Activated T-cell treated with anti-CD3 and anti-CD28 coated beads, Interleukin-2, amount 50 U/mL, for 4 hours (primary cell): ENCODE results near the gene TCF12. TPM values are rescaled to one million over a fixed set of nuclear protein-coding genes. Genes with fewer than 3 reads are reported as not detected.

Experiments
- ATAC-seq, 2 donors: fragments of 200-7000 bp; cut with Tn5 transposase; one replicate each; pipeline ENCODE4 v1.10.0; 2021
- DNase-seq: peaks from one replicate; pipeline ENCODE4 v3.0.0-alpha.2; 2020
- H3K27me3 Mint-ChIP-seq: one replicate; pipeline ENCODE4 v1.8.0; 2021; ENCODE audit warnings: low read depth, mixed read lengths
- H3K36me3 Mint-ChIP-seq: one replicate; pipeline ENCODE4 v1.8.0; 2022; ENCODE audit warnings: mixed read lengths; ENCODE audit not compliant: insufficient read depth
- H3K4me1 Mint-ChIP-seq: one replicate; pipeline ENCODE4 v1.8.0; 2021; ENCODE audit warnings: low read depth, mixed read lengths
- H3K4me3 Mint-ChIP-seq: one replicate; pipeline ENCODE4 v1.8.0; 2021; ENCODE audit warnings: mild to moderate bottlenecking, moderate library complexity, mixed read lengths
- H3K9me3 Mint-ChIP-seq: one replicate; pipeline ENCODE4 v1.8.0; 2021; ENCODE audit warnings: mixed read lengths
- total RNA-seq, 3 donors: library from RNA; stranded (reverse); gene quantifications; one replicate each; pipeline ENCODE4 v1.2.1, GENCODE V29; 2021

Gene TCF12
- total RNA-seq, 3 donors from 2014 or later, result 49.3 to 71.3 (median 63.5) TPM

DNA sequence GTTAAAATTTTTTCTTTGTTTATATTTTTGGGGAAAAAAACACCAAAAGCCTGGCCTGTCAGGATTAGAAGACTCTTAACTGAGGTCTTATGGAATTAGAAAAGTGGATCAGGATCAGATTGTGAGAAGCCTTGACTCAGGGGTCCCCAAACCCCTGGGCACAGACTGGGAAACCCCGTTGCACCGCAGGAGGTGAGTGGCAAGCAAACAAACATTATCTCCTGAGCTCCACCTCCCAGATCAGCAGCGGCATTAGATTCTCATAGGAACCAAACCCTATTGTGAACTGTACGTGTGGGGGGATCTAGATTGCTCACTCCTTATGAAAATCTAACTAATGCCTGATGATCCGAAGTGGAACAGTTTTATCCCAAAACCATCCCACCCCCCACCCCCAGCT is 117.2 kb downstream of the TCF12 start:
- ATAC-seq, result no peak
- no peak for DNase-seq
- H3K9me3 Mint-ChIP-seq, result no peaks in the 10 kb centered on the region
- peaks cover 52% of the 10 kb centered on the region for H3K4me1 Mint-ChIP-seq
- no peaks in the 10 kb centered on the region for H3K27me3 Mint-ChIP-seq
- H3K4me3 Mint-ChIP-seq, result no peak overlapping the region
- H3K36me3 Mint-ChIP-seq, result peaks cover 1% of the 10 kb centered on the region

GRCh38 chr15:57036352-57036751 is 117.9 kb downstream of the TCF12 start:
- no peak overlapping the region for H3K4me3 Mint-ChIP-seq
- no peaks in the 10 kb centered on the region for H3K27me3 Mint-ChIP-seq
- no peaks in the 10 kb centered on the region for H3K9me3 Mint-ChIP-seq
- peaks cover 54% of the 10 kb centered on the region for H3K4me1 Mint-ChIP-seq
- no peak for ATAC-seq
- peaks cover 1% of the 10 kb centered on the region for H3K36me3 Mint-ChIP-seq
- no peak for DNase-seq

- Mint-ChIP-seq H3K36me3 (peaks cover 1% of the 10 kb centered on the region), H3K4me3 (no peak overlapping the region), H3K27me3 (no peaks in the 10 kb centered on the region), H3K4me1 (peaks cover 51% of the 10 kb centered on the region), H3K9me3 (no peaks in the 10 kb centered on the region)
- DNase-seq (no peak), ATAC-seq (peak in 1 of 2 donors; percentile 38)
Observed at GRCh38 chr15:57037548-57037947, 119.1 kb downstream of the TCF12 start.

DNA sequence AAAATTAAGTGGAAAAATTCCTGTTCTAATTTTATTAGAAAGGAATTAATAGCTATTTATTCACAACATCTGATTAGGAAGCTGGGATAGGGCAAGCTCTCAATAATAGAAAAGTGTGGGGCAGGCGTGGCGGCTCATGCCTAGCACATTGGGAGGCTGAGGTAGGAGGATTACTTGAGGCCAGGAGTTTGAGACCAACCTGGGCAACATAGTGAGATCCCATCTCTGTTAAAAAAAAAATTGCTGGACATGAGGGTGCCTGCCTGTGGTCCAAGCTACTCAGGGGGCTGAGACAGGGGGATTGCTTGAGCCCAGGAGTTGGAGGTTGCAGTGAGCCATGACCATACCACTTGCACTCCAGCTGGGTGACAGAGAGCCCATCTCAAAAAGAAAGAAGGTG is 119.6 kb downstream of the TCF12 start:
- no peak for DNase-seq
- Mint-ChIP-seq H3K27me3 (no peaks in the 10 kb centered on the region), H3K36me3 (peaks cover 3% of the 10 kb centered on the region), H3K9me3 (no peaks in the 10 kb centered on the region), H3K4me3 (no peak overlapping the region), H3K4me1 (peaks cover 50% of the 10 kb centered on the region)
- ATAC-seq, result no peak

GRCh38 chr15:57038496-57038895 is 120.1 kb downstream of the TCF12 start:
- no peak overlapping the region for H3K4me3 Mint-ChIP-seq
- H3K36me3 Mint-ChIP-seq, result peaks cover 3% of the 10 kb centered on the region
- DNase-seq, result no peak
- peaks cover 48% of the 10 kb centered on the region for H3K4me1 Mint-ChIP-seq
- no peak for ATAC-seq
- no peaks in the 10 kb centered on the region for H3K27me3 Mint-ChIP-seq
- no peaks in the 10 kb centered on the region for H3K9me3 Mint-ChIP-seq

DNA sequence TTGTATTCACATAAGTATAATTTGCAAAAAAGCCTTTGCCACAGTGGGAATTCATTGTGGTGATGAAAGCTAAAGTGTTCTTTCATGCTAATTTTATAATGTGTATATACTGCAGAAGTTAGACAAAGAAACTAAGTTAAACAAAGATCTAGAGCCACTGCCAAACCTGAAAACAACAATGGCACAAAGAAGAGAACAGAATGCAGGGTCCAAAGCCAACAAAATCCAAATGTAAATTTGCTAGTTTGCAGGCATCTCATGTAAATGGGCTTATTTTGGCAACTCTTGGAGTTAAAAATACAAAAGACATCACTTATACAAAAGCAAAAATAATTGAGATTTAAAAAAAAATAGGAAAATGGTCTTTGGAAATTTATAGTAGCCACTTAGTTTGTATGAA is 123.0 kb downstream of the TCF12 start:
- no peak for ATAC-seq
- Mint-ChIP-seq H3K4me1 (peaks cover 52% of the 10 kb centered on the region), H3K9me3 (no peaks in the 10 kb centered on the region), H3K36me3 (peaks cover 5% of the 10 kb centered on the region), H3K4me3 (no peak overlapping the region), H3K27me3 (no peaks in the 10 kb centered on the region)
- DNase-seq, result no peak

- Mint-ChIP-seq H3K4me3 (no peak overlapping the region), H3K9me3 (no peaks in the 10 kb centered on the region), H3K36me3 (peaks cover 12% of the 10 kb centered on the region), H3K4me1 (peaks cover 31% of the 10 kb centered on the region), H3K27me3 (no peaks in the 10 kb centered on the region)
- DNase-seq (no peak), ATAC-seq (no peak)
Observed at GRCh38 chr15:57044072-57044702, 125.7 kb downstream of the TCF12 start.

DNA sequence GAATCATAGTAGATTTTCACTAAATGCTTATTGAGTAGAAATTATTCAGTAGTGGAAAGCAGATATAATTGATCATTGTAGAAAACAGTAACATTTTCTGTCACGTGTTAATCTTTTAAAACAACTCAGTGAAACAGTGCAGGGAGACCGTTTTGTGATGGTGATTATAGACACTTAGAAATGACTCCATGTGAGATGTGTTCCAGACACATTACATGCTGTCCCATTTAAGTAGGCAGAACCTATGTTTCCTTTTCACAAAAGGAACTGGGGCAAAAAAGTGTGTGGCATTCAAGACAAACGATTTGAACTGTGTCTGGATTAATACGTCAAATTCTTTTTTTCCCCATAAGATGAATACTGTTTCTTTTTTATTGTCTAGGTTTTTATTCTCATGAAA is 126.5 kb downstream of the TCF12 start:
- Mint-ChIP-seq H3K4me3 (no peak overlapping the region), H3K9me3 (no peaks in the 10 kb centered on the region), H3K27me3 (no peaks in the 10 kb centered on the region), H3K36me3 (peaks cover 15% of the 10 kb centered on the region), H3K4me1 (peaks cover 30% of the 10 kb centered on the region)
- DNase-seq (no peak), ATAC-seq (no peak)

- Mint-ChIP-seq H3K27me3 (no peaks in the 10 kb centered on the region), H3K9me3 (no peaks in the 10 kb centered on the region), H3K36me3 (peaks cover 15% of the 10 kb centered on the region), H3K4me3 (no peak overlapping the region), H3K4me1 (peaks cover 32% of the 10 kb centered on the region)
- no peak for DNase-seq
- no peak for ATAC-seq
Observed at GRCh38 chr15:57045741-57046382, 127.4 kb downstream of the TCF12 start.

DNA sequence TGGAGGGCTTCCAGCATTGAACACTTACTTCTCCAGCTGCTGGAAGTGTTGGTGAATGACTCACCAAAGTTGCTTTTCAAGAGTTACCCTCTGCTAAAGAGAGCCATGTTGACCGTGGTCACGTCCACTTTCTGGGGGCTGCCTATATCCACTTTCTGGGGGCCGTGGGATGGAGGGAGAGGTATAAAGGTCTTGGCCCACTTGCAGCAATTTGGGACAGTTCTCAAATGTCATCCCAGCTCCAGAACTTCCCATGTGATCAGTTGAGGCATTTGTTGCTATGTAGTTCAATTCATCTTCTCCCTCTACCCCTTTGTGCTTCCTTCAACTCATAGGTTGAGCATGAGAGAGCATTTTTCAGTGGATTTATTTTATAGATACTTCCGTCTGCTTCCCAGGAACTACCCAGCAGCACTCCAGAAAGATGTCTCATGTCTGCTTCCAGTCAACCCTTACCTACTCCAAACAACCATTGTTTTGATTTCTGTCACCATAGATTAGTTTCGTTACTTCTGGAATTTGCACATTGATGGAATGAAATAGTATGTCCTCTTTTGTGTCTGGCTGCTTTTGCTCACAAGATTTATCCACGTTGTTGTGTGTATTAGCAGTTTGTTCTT is 130.6 kb downstream of the TCF12 start:
- Mint-ChIP-seq H3K4me1 (peaks cover 47% of the 10 kb centered on the region), H3K9me3 (no peaks in the 10 kb centered on the region), H3K36me3 (peaks cover 12% of the 10 kb centered on the region), H3K27me3 (no peaks in the 10 kb centered on the region), H3K4me3 (no peak overlapping the region)
- ATAC-seq (no peak), DNase-seq (no peak)

- H3K27me3 Mint-ChIP-seq, result no peaks in the 10 kb centered on the region
- peaks cover 6% of the 10 kb centered on the region for H3K36me3 Mint-ChIP-seq
- DNase-seq (no peak), ATAC-seq (no peak)
- no peaks in the 10 kb centered on the region for H3K9me3 Mint-ChIP-seq
- H3K4me3 Mint-ChIP-seq, result no peak overlapping the region
- peaks cover 51% of the 10 kb centered on the region for H3K4me1 Mint-ChIP-seq
Observed at GRCh38 chr15:57053470-57053869, 135.0 kb downstream of the TCF12 start.

DNA sequence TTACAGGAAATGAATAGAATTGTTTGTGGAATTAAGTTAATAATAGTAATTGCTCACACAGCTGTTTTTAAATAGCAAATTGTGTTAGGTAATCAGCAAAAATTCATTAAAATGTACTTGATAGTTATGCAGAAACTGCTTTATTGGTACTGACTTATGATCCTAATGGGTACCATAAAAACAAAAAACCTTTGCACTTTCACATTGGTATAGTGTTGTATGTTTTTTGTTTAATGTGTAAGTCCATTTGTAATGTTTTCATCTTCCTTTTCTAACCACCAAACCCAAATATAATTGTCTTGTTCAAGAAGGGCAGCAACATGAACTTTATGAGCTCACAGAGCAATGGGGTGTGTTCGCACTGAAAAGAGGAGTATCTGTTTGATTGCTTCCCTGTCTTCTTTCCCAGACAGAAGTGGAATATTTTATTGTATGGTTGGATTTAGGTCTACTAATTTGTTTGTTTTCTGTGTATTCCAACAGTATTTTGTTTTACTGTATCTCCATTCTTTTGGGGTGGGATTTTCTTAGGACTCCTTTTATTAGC is 135.8 kb downstream of the TCF12 start:
- ATAC-seq, result no peak
- Mint-ChIP-seq H3K9me3 (no peaks in the 10 kb centered on the region), H3K27me3 (no peaks in the 10 kb centered on the region), H3K4me3 (no peak overlapping the region), H3K4me1 (peaks cover 52% of the 10 kb centered on the region), H3K36me3 (peaks cover 2% of the 10 kb centered on the region)
- DNase-seq, result no peak

GRCh38 chr15:57056357-57056756 is 137.9 kb downstream of the TCF12 start:
- Mint-ChIP-seq H3K27me3 (no peaks in the 10 kb centered on the region), H3K4me3 (no peak overlapping the region), H3K4me1 (peaks cover 41% of the 10 kb centered on the region), H3K36me3 (no peaks in the 10 kb centered on the region), H3K9me3 (no peaks in the 10 kb centered on the region)
- ATAC-seq, result no peak
- DNase-seq, result no peak

DNA sequence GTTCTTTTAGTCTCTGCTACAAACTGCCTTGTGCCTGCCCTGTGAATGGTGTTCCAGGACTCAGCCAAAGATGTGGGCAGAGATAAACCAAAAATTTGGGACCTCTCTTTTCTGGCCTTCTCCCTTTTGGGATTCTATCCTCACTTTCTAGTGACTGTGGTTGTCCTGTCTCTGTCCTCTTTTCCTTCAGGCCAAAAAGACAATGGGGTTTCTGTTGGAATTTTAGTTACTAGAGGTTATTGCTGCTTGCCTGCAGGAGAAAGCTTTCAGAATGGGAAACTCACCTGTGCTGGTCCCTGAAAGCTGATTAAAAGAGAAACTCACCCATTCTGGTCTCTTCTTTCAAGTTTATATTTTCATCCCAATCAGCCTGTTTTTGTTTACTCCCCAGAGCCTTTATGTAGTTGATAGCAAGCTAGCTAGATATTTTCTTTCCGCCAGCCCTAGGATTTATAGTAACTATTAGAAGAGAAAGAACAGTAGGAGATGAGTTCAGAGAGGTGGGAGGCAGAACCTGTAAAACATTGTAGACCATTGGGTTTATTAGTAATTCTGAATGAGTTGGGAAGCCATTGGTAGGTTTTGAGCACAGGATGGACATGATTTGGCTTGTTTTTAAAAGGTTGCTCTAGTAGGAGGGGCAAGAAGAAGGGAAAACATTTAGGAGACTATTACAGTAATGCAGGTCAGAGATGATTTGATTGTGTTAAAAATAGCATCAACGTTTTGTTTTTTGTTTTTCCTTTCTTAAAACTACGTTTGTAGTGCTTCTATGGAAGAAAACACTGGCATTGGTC is 138.9 kb downstream of the TCF12 start:
- Mint-ChIP-seq H3K4me1 (peaks cover 37% of the 10 kb centered on the region), H3K4me3 (no peak overlapping the region), H3K9me3 (no peaks in the 10 kb centered on the region), H3K36me3 (peaks cover 2% of the 10 kb centered on the region), H3K27me3 (no peaks in the 10 kb centered on the region)
- ATAC-seq, result no peak
- no peak for DNase-seq
